Panc1 (cell line): Measurements from ENCODE around the gene THADA. TPM values are rescaled to one million over a fixed set of nuclear protein-coding genes. Genes with fewer than 3 reads are reported as not detected.

ENCODE experiments used
- ATAC-seq: fragments of 200-7000 bp; cut with Tn5 transposase; 2 replicates; pipeline ENCODE4 v1.9.1; 2020; ENCODE audit warnings: mild to moderate bottlenecking, moderate library complexity
- BruUV-seq: library from RNA; stranded (reverse); fragments of 400-500 nt; replicated peaks from 2 replicates; lab custom pipeline; 2021; lab: Mats Ljungman, UMichigan
- CTCF ChIA-PET: fragments of 300-600 bp; sonication (Branson Sonifier 250); formaldehyde crosslinking; loops from one replicate; lab custom pipeline; 2022; ENCODE audit warnings: antibody characterized with exemption; lab: Charles Lee
- POLR2A ChIA-PET: fragments of 300-600 bp; sonication (Branson Sonifier 250); formaldehyde crosslinking; loops from one replicate; lab custom pipeline; 2022; ENCODE audit warnings: antibody characterized with exemption; lab: Charles Lee
- DNase-seq: peaks from one replicate; pipeline ENCODE4 v3.0.0-alpha.2; 2010; ENCODE audit warnings: low read depth, low spot score
- H3K27ac ChIP-seq: 2 replicates; pipeline ENCODE4 v1.5.1; 2011; ENCODE audit warnings: mild to moderate bottlenecking, low read length, inconsistent platforms
- H3K27me3 ChIP-seq: fragments of 200-500 bp; sonication (Bioruptor generic); 2 replicates; pipeline ENCODE4 v1.6.0; 2014; ENCODE audit warnings: low read length, inconsistent platforms; ENCODE audit not compliant: control insufficient read depth, insufficient read depth
- H3K36me3 ChIP-seq: fragments of 200-500 bp; sonication (Bioruptor generic); 2 replicates; pipeline ENCODE4 v1.5.1; 2014; ENCODE audit warnings: inconsistent platforms, mild to moderate bottlenecking, low read length, moderate library complexity; ENCODE audit not compliant: control insufficient read depth, insufficient read depth
- H3K4me1 ChIP-seq: 2 replicates; pipeline ENCODE4 v1.5.1; 2011; ENCODE audit warnings: inconsistent platforms, mild to moderate bottlenecking, low read length, moderate library complexity; ENCODE audit not compliant: control insufficient read depth, insufficient read depth
- H3K4me3 ChIP-seq, 2 experiments: 2 replicates each; pipeline ENCODE4 v1.5.1; 2011 to 2012; ENCODE audit warnings: low read depth in 2 of 2, low read length in 2 of 2, mild to moderate bottlenecking in 2 of 2, inconsistent platforms in 1 of 2, moderate library complexity in 1 of 2
- H3K9me3 ChIP-seq: fragments of 200-500 bp; sonication (Bioruptor generic); 2 replicates; pipeline ENCODE4 v1.5.1; 2014; ENCODE audit warnings: low read depth, mild to moderate bottlenecking, inconsistent platforms, low read length, moderate library complexity; ENCODE audit not compliant: control insufficient read depth, insufficient read depth
- CTCF ChIP-seq: fragments of 450-650 bp; IDR thresholded peaks from 2 replicates; pipeline ENCODE4 v1.5.1; 2017; ENCODE audit warnings: mild to moderate bottlenecking
- POLR2AphosphoS5 ChIP-seq: IDR thresholded peaks from 2 replicates; pipeline ENCODE4 v1.6.1; 2012; ENCODE audit warnings: mild to moderate bottlenecking, low read depth, low read length, moderate library complexity
- REST ChIP-seq, 2 experiments: IDR thresholded peaks; 2 replicates each; pipeline ENCODE4 v1.6.1; 2011 to 2012; ENCODE audit warnings: low read depth in 2 of 2, control low read depth in 1 of 2, low read length in 1 of 2, mild to moderate bottlenecking in 1 of 2, moderate library complexity in 1 of 2; ENCODE audit not compliant: insufficient read depth in 1 of 2
- SIN3A ChIP-seq: IDR thresholded peaks from 2 replicates; pipeline ENCODE4 v1.6.1; 2012; ENCODE audit warnings: low read depth, mild to moderate bottlenecking, low read length, moderate library complexity, borderline replicate concordance; ENCODE audit not compliant: insufficient read depth
- TCF7L2 ChIP-seq: IDR thresholded peaks from 2 replicates; pipeline ENCODE4 v1.6.1; 2011; ENCODE audit warnings: mild to moderate bottlenecking, low read depth, low read length, inconsistent platforms
- in situ Hi-C: cut with HindIII; loops from 2 replicates; pipeline ENCODE4 v1.10.0; 2016; ENCODE audit warnings: low sequenced_read_pairs, low pct_unique_long_range_greater_than_20kb
- intact Hi-C: fragments of 100-400 bp; cut with micrococcal nuclease; formaldehyde crosslinking; loops from one replicate; pipeline ENCODE4 v1.10.0; 2022; ENCODE audit not compliant: unreplicated experiment
- total RNA-seq: library from RNA; stranded (reverse); gene quantifications from one replicate; pipeline ENCODE4 v1.2.1, GENCODE V29; 2021; ENCODE audit not compliant: unreplicated experiment

The THADA gene
- total RNA-seq, 1 experiment from 2014 or later = 37.2 TPM

- Histone ChIP-seq H3K27me3 (no peaks in the 10 kb centered on the region), H3K36me3 (no peaks in the 10 kb centered on the region), H3K27ac (no peak overlapping the region), H3K4me3 (no peak overlapping the region), H3K9me3 (no peaks in the 10 kb centered on the region), H3K4me1 (no peaks in the 10 kb centered on the region)
- ATAC-seq (no peak), DNase-seq (no peak)
- intact Hi-C loops (no loop called here), in situ Hi-C loops (no loop called here)
- no TSS peak for BruUV-seq
- no peak for TF ChIP-seq CTCF
- TF ChIP-seq POLR2AphosphoS5 = no peak
- no peak for TF ChIP-seq TCF7L2
- no peak for TF ChIP-seq SIN3A
- no peak for TF ChIP-seq REST (IDR thresholded peaks at IDR 0.05; ENCODE audit: insufficient read depth in 1 of 2, low read depth in 2 of 2, low read length in 1 of 2)
- POLR2A ChIA-PET = no interaction called here
- CTCF ChIA-PET = interaction anchor here (0.5 kb wide), 1 partner anchor 112 kb away, joined by 4 read pairs; no protein-coding TSS in a partner anchor
Measured at GRCh38 chr2:43270461-43270860, 325.4 kb downstream of the THADA start.

GRCh38 chr2:43269706-43270105, 326.1 kb downstream of the THADA start:
- no peaks in the 10 kb centered on the region for H3K9me3 ChIP-seq
- POLR2A ChIA-PET = no interaction called here
- in situ Hi-C loops (no loop called here), intact Hi-C loops (no loop called here)
- CTCF ChIA-PET = interaction anchor here (0.5 kb wide), 1 partner anchor 111 kb away, joined by 4 read pairs; no protein-coding TSS in a partner anchor
- TF ChIP-seq SIN3A (no peak), CTCF (no peak), POLR2AphosphoS5 (no peak), TCF7L2 (no peak)
- H3K27me3 ChIP-seq = no peaks in the 10 kb centered on the region
- DNase-seq = no peak
- no peak overlapping the region for H3K27ac ChIP-seq
- ATAC-seq = no peak
- no peaks in the 10 kb centered on the region for H3K36me3 ChIP-seq
- BruUV-seq = no TSS peak
- no peak overlapping the region for H3K4me3 ChIP-seq
- H3K4me1 ChIP-seq = no peaks in the 10 kb centered on the region
